AG09309 (cell line): ENCODE data around the gene KCNIP1.

Experiments used
- DNase-seq: peaks from one replicate; pipeline ENCODE4 v3.0.0-alpha.2; 2010; ENCODE audit warnings: low read depth
- H3K4me3 ChIP-seq: 2 replicates; pipeline ENCODE4 v1.5.1; 2011; ENCODE audit warnings: mild to moderate bottlenecking, low read depth, low read length, moderate library complexity; ENCODE audit not compliant: control insufficient read depth
- TF ChIP-seq, protein P1 (sequence below): IDR thresholded peaks from 2 replicates; pipeline ENCODE4 v1.5.1; 2011; ENCODE audit warnings: mild to moderate bottlenecking, low read depth, low read length, inconsistent platforms; ENCODE audit not compliant: insufficient read depth, control insufficient read depth; ENCODE audit errors: missing control alignments

The KCNIP1 gene

DNA sequence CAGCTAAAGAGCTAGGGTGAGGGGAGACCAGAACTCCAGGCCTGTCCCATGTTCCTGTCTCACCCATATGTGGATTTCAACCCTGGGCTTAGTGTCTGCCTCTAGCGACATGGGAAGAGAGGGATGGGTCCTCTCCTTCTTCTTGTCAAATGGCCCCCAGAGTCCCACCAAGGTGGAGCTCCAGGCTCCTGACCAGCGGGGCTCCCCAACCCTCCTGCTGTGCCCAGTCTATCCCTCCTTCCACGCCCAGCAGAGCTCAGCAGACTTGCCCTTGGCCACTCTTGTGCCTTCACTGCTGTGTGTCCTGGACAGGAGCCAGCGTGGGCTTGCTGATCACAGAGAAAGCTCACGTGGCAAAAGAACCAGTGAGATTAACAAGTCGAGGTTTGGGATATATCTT, 156.7 kb downstream of the KCNIP1 start:
- TF ChIP-seq, protein P1, sequence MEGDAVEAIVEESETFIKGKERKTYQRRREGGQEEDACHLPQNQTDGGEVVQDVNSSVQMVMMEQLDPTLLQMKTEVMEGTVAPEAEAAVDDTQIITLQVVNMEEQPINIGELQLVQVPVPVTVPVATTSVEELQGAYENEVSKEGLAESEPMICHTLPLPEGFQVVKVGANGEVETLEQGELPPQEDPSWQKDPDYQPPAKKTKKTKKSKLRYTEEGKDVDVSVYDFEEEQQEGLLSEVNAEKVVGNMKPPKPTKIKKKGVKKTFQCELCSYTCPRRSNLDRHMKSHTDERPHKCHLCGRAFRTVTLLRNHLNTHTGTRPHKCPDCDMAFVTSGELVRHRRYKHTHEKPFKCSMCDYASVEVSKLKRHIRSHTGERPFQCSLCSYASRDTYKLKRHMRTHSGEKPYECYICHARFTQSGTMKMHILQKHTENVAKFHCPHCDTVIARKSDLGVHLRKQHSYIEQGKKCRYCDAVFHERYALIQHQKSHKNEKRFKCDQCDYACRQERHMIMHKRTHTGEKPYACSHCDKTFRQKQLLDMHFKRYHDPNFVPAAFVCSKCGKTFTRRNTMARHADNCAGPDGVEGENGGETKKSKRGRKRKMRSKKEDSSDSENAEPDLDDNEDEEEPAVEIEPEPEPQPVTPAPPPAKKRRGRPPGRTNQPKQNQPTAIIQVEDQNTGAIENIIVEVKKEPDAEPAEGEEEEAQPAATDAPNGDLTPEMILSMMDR: no peak
- DNase-seq: no peak
- H3K4me3 ChIP-seq: no peak overlapping the region

DNA sequence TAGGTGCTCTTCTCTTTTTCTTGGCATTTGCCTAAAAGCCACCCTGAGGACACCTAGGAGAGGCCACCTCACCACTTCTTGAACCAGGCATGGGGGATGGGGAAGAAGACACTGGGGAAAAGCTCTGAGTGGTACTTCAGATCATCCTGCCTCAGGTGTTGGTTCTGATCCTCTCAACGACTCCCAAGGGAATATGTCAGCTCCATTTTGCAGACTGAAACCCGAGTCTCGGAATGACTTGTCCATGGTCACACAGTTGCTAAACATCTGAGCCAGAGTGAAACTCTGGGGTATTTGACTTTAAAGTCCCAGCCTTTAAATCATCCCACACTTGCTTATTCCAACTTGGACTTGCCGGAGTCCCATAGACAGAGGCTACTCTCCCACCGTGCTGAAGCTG, 159.1 kb downstream of the KCNIP1 start:
- DNase-seq: no peak
- H3K4me3 ChIP-seq: no peak overlapping the region
- TF ChIP-seq, protein P1: no peak

DNA sequence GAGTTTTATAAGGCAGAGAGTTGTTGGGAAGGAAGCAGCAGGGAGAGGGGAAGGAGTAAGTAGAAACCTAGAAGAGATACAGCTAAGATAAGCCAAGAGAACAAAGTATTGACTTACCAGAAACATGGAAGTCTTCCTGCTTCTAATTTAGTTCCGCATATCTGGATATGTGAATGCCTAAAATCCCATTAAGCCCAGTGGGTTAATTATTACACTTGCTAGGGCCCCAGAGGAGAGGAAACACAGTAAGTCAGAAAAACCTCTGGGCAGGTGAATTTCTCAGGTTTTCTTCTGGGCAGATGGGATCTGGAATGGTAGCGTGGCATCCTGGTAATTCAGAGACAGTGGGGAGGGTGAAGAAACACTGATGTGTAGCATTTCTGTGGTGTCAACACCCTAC, 175.0 kb downstream of the KCNIP1 start:
- DNase-seq: no peak
- TF ChIP-seq, protein P1: no peak
- H3K4me3 ChIP-seq: no peak overlapping the region

DNA sequence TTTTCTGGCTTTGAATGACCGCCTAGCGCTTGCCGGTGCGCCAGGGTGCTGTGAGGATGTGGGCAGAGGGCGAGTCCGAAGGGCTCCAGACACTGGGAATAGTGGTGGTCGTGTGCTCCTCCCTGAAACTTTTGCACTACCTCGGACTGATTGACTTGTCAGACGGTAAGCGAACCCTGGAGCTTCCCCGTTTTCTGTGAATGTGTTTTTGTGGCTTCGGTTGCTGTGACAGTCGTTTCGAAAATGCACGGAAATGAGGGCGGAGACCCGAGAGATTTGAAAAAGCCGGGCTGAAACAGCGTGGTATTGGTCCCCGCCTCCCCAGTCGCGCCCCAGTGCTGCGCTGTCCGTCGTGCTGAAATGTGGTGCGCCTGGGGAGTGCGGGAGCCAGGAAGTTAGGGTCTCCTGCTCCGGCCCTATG, 177.2 kb downstream of the KCNIP1 start:
- no peak overlapping the region for H3K4me3 ChIP-seq
- DNase-seq: no peak
- TF ChIP-seq, protein P1: no peak

DNA sequence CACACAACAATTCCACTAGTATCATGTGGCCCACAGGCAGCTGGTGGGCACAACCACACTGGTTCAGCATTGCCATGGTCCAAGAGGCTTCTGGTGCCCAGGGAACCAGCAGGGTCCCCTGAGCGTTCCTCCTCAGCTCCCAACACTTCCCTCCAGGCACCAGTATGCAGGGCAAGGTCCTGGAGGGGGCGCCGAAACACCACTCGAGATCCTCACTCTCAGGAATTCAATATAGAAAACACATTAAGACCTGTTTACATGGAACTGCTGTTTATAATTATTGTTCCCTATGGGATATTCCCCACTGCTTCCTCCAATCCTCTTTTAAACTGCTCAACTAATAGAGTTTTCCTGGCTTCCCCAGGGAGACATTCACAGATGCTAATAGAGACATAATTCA, 187.8 kb downstream of the KCNIP1 start:
- H3K4me3 ChIP-seq: no peak overlapping the region
- TF ChIP-seq, protein P1: no peak
- no peak for DNase-seq

DNA sequence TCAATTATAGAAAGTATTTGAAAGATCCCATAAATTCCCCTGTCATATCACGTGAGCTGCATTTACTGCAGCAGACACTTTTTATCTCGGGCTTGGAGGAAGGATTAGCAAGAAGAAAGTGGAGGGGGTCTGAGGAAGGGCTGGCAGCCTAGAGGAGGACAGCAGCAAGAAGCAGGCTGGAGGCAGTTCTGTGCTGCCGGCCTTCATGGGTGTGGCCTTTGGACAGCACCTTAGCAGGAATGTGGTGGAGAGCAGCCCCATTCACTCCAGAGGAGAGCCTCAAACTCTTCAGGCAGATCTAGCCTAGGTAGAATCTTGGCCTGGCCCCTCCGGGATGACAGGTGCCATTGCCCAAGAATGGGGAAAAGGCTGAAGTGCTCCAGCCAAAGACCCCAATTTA, 189.9 kb downstream of the KCNIP1 start:
- H3K4me3 ChIP-seq: no peak overlapping the region
- TF ChIP-seq, protein P1: no peak
- DNase-seq: no peak

DNA sequence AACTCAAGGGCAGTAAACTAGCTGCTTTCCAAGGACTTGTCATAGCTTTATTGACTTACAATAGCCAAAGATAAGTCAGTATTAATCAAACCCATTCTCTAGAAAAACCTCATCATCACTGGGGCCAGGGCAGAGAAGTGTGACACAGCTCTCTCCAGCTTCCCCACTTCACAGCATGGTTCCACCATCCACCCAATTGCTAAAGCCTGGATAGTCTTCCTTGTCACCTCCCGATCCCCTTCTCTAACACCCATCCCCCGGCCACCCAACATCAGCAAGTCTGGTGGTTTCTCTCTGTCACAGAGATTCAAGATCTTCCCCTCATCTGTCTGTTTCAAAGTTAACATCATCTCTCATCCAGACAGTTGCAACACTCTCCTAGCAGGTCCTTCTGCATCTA, 191.1 kb downstream of the KCNIP1 start:
- no peak overlapping the region for H3K4me3 ChIP-seq
- no peak for DNase-seq
- TF ChIP-seq, protein P1: no peak
